ENCODE measurements around the gene LRFN4. TPM values are rescaled to one million over a fixed set of nuclear protein-coding genes. Genes with fewer than 3 reads are reported as not detected.
A peak's percentile ranks its signal among the peaks of the same experiment; 100 is the strongest.

LRFN4 gene
- polyA plus RNA-seq, 1 donor from 2014 or later, result 2.2 TPM

- H3K27ac Mint-ChIP-seq, result peak overlapping the region in 2 of 3 donors; percentile 53 to 71
Observed at GRCh38 chr11:66868082-66868725, 11.3 kb downstream of the LRFN4 start.

GRCh38 chr11:66868726-66869566 lies 12.1 kb downstream of the LRFN4 start:
- Mint-ChIP-seq H3K27me3 (peaks cover 2% of the 10 kb centered on the region), H3K36me3 (no peaks in the 10 kb centered on the region), H3K27ac (peak overlapping the region in 2 of 3 donors; percentile 53 to 71), H3K9me3 (no peaks in the 10 kb centered on the region), H3K4me1 (peaks cover 6 to 17% (median 14%) of the 10 kb centered on the region in 3 donors), H3K4me3 (peak overlapping the region; percentile 44 to 83 (median 67))

More at GRCh38 chr11:66868082-66868725, 11.3 kb downstream of the LRFN4 start:
- no peaks in the 10 kb centered on the region for H3K9me3 Mint-ChIP-seq
- no peaks in the 10 kb centered on the region for H3K27me3 Mint-ChIP-seq
- H3K4me3 Mint-ChIP-seq, result peak overlapping the region; percentile 44 to 83 (median 67)
- no peaks in the 10 kb centered on the region for H3K36me3 Mint-ChIP-seq
- peaks cover 6 to 17% (median 14%) of the 10 kb centered on the region in 3 donors for H3K4me1 Mint-ChIP-seq

DNA sequence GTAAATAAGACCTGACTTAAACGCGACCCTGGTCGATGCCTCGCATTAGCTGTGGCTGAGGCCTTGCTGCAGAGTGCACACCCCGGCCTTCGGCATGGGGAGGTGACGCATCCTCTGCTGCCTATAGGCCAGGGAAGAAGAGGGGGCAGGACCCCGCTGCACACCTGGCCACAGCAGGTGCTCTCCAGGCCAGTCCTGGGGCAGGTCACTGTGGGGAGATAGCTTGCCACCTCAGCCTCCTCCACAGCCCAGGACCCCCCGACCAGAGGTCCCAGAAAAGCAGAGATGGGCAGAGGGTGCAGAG lies 12.7 kb downstream of the LRFN4 start:
- Mint-ChIP-seq H3K4me1 (peaks cover 6 to 14% (median 14%) of the 10 kb centered on the region in 3 donors), H3K36me3 (no peaks in the 10 kb centered on the region), H3K4me3 (no peak overlapping the region), H3K27ac (peak overlapping the region in 1 of 3 donors; percentile 71), H3K27me3 (peaks cover 3% of the 10 kb centered on the region), H3K9me3 (no peaks in the 10 kb centered on the region)

- peaks cover 6 to 12% (median 9%) of the 10 kb centered on the region in 3 donors for H3K4me1 Mint-ChIP-seq
- no peak overlapping the region for H3K27ac Mint-ChIP-seq
- no peak overlapping the region for H3K4me3 Mint-ChIP-seq
- H3K9me3 Mint-ChIP-seq, result no peaks in the 10 kb centered on the region
- peaks cover 7% of the 10 kb centered on the region for H3K27me3 Mint-ChIP-seq
- H3K36me3 Mint-ChIP-seq, result no peaks in the 10 kb centered on the region
Observed at GRCh38 chr11:66870131-66870530, 13.3 kb downstream of the LRFN4 start.

DNA sequence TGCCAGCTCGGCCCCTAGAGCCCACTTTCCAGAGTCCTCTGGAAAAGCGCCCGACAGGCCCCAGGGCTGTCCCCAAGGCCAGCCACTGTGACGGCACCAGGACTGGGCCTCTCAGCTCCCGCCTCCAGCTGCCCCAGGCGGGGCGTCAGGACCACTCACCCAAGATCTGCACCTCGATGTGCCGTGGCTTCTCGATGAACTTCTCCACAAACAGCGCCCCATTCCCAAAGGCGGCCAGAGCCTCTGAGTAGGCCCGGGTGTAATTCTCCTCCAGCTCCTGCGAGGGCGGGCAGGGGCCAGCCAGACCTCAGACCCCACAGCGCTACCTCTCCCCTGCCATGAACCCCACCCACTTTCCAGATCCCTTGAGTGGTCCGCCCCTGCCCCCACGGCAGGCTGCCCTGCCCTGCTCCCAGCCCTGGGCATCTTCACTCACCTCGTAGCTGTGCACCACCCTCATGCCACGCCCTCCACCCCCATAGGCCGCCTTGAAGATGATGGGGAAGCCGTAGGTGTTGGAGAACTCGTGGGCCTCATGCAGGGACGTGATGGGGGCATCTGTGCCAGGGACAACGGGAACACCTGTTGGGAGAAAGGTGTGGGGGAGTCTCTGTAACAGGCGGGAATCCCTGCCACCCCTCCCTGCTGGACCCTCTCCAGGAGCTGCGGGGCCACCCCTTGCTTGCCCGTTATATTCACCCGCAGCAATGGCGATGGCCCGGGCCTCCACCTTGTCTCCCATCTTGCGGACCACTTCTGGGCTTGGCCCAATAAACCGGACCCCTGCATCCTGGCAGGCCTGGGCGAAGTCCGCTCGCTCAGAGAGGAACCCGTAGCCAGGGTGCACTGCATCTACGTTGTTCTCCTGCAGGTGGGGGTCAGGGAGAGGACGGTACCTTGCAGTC lies 14.0 kb downstream of the LRFN4 start:
- H3K27ac Mint-ChIP-seq, result no peak overlapping the region
- peaks cover 10% of the 10 kb centered on the region for H3K27me3 Mint-ChIP-seq
- H3K36me3 Mint-ChIP-seq, result no peaks in the 10 kb centered on the region
- H3K4me3 Mint-ChIP-seq, result no peak overlapping the region
- H3K9me3 Mint-ChIP-seq, result no peaks in the 10 kb centered on the region
- H3K4me1 Mint-ChIP-seq, result peaks cover 6 to 12% (median 7%) of the 10 kb centered on the region in 3 donors

- Mint-ChIP-seq H3K9me3 (no peaks in the 10 kb centered on the region), H3K4me3 (no peak overlapping the region), H3K27me3 (peaks cover 11% of the 10 kb centered on the region), H3K4me1 (peaks cover 6 to 12% (median 7%) of the 10 kb centered on the region in 3 donors), H3K36me3 (no peaks in the 10 kb centered on the region), H3K27ac (no peak overlapping the region)
Observed at GRCh38 chr11:66871521-66871901, 14.6 kb downstream of the LRFN4 start.

- Mint-ChIP-seq H3K4me1 (peaks cover 0 to under 1% (median 0%) of the 10 kb centered on the region in 3 donors), H3K36me3 (no peaks in the 10 kb centered on the region), H3K27me3 (peaks cover 13% of the 10 kb centered on the region), H3K9me3 (no peaks in the 10 kb centered on the region), H3K4me3 (no peak overlapping the region), H3K27ac (no peak overlapping the region)
Observed at GRCh38 chr11:66874232-66874631, 17.4 kb downstream of the LRFN4 start.

GRCh38 chr11:66875378-66875777 lies 18.5 kb downstream of the LRFN4 start:
- H3K4me1 Mint-ChIP-seq, result no peaks in the 10 kb centered on the region
- no peaks in the 10 kb centered on the region for H3K36me3 Mint-ChIP-seq
- H3K27me3 Mint-ChIP-seq, result peaks cover 17% of the 10 kb centered on the region
- no peaks in the 10 kb centered on the region for H3K9me3 Mint-ChIP-seq
- H3K4me3 Mint-ChIP-seq, result no peak overlapping the region
- peak overlapping the region in 1 of 3 donors; percentile 28 for H3K27ac Mint-ChIP-seq

GRCh38 chr11:66877588-66878385 lies 20.9 kb downstream of the LRFN4 start:
- Mint-ChIP-seq H3K4me1 (no peaks in the 10 kb centered on the region), H3K27me3 (peaks cover 17% of the 10 kb centered on the region), H3K9me3 (peaks cover 0 to 1% (median 0%) of the 10 kb centered on the region in 3 donors), H3K36me3 (no peaks in the 10 kb centered on the region), H3K27ac (no peak overlapping the region), H3K4me3 (no peak overlapping the region)

DNA sequence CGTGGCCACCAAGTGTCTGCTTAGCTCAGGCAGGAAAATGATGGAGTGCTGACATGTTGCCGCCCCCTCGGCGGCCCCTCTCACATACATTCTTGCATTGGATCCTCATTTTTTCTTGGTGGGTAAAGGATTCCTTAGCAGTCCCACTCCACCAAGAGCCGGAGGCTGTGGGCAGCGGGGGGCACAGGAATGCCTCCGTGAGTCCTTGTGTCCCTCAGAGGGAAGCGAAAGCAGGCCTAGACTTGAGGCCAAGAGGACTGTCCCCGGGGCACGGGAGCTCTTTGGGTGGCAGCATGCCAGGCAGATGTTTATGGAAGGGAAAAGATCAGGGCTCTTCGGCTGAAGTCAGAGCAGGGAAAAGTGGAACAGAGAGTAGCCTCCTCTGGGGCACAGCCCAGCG lies 21.6 kb downstream of the LRFN4 start:
- Mint-ChIP-seq H3K27me3 (peaks cover 17% of the 10 kb centered on the region), H3K27ac (no peak overlapping the region), H3K9me3 (peaks cover 0 to 1% (median 0%) of the 10 kb centered on the region in 3 donors), H3K36me3 (no peaks in the 10 kb centered on the region), H3K4me1 (no peaks in the 10 kb centered on the region), H3K4me3 (peak overlapping the region in 1 of 4 donors; percentile 38)

DNA sequence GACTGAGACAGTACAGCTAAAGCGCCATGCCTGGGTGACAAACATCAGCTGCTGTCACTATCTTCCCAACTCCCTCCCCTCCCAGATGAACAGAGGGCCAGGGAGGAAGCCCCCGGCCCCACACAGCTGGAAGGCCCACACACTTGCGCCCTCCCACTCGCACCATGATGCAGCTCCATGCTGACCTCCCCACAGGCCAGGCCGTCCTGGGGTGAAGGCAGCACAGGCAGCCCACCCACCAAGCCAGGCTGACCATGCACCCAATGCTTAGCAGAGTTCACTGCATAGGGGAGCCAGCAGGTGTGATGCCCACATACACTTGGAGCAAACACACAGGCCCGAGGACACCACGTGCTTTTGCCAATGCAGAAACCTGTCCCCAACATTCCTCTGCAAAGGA lies 22.1 kb downstream of the LRFN4 start:
- Mint-ChIP-seq H3K36me3 (no peaks in the 10 kb centered on the region), H3K4me1 (no peaks in the 10 kb centered on the region), H3K9me3 (peaks cover 0 to 1% (median 0%) of the 10 kb centered on the region in 3 donors), H3K27ac (no peak overlapping the region), H3K27me3 (peaks cover 14% of the 10 kb centered on the region), H3K4me3 (no peak overlapping the region)

DNA sequence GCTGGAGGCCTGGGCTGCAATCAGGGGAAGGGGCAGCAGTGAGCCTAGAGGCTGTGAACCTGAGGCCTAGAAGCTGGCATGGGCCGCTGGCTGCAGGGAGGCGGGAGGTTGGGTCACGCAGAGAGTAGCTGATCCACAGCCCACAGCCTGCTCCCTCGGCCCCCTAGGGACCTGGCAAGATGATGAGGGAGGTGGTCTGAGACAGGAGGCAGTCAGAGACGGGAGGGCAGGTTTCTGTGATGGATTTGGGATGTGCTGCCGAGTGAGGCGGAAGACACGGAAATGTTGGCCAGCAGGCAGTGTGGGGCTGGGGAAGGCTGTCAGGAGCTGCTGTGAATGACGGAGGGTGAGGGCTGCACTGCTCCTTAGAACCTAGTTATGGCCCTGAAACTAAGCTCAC lies 22.7 kb downstream of the LRFN4 start:
- Mint-ChIP-seq H3K27ac (no peak overlapping the region), H3K27me3 (peaks cover 13% of the 10 kb centered on the region)

DNA sequence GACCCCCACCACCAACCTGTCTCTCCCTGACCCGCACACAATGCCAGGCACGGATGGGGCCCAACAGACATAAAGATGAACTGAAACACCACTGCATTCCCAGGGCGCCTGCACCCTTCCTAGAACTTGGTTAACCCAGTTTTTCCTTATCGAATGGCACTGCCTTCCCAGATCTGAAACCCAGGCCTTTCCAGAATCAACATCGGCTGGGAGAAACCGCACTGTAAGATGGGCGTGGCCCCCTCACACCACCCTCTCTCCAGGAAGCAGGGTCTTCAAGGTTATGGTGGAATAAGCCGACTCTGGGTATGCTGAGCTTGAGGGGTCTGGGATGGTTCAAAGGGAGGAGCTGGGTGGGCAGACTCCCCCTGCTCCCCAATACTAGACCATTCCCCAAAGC lies 23.1 kb downstream of the LRFN4 start:
- no peak overlapping the region for H3K27ac Mint-ChIP-seq

More for the DNA sequence above, 22.7 kb downstream of the LRFN4 start:
- no peaks in the 10 kb centered on the region for H3K36me3 Mint-ChIP-seq
- no peak overlapping the region for H3K4me3 Mint-ChIP-seq
- peaks cover 0 to 1% (median 0%) of the 10 kb centered on the region in 3 donors for H3K9me3 Mint-ChIP-seq
- H3K4me1 Mint-ChIP-seq, result no peaks in the 10 kb centered on the region

More for the DNA sequence above, 23.1 kb downstream of the LRFN4 start:
- no peak overlapping the region for H3K4me3 Mint-ChIP-seq
- H3K36me3 Mint-ChIP-seq, result no peaks in the 10 kb centered on the region
- H3K4me1 Mint-ChIP-seq, result no peaks in the 10 kb centered on the region
- peaks cover 0 to 1% (median 0%) of the 10 kb centered on the region in 3 donors for H3K9me3 Mint-ChIP-seq
- H3K27me3 Mint-ChIP-seq, result peaks cover 10% of the 10 kb centered on the region
